Neural progenitor cell (in vitro differentiated cells): ENCODE data around the gene RCC2. TPM values are rescaled to one million over a fixed set of nuclear protein-coding genes. Genes with fewer than 3 reads are reported as not detected.

Experiments used
- DNase-seq: peaks from one replicate; pipeline ENCODE4 v3.0.0-alpha.2; 2016; ENCODE audit warnings: low spot score
- H2AFZ ChIP-seq: fragments of 200-600 bp; sonication (generic); replicated peaks from 2 replicates; pipeline ENCODE4 v1.6.1; 2016; ENCODE audit warnings: antibody characterized with exemption
- H3F3A ChIP-seq: fragments of 200-600 bp; sonication (generic); 2 replicates; pipeline ENCODE4 v1.6.1; 2016; ENCODE audit warnings: antibody characterized with exemption, low read depth
- H3K27ac ChIP-seq: fragments of 200-600 bp; sonication (generic); 2 replicates; pipeline ENCODE4 v1.5.1; 2016; ENCODE audit warnings: mild to moderate bottlenecking
- H3K27me3 ChIP-seq: fragments of 200-600 bp; sonication (generic); 2 replicates; pipeline ENCODE4 v1.6.1; 2016; ENCODE audit warnings: mild to moderate bottlenecking, moderate library complexity
- H3K36me3 ChIP-seq: fragments of 200-600 bp; sonication (generic); 2 replicates; pipeline ENCODE4 v1.5.1; 2016
- H3K4me1 ChIP-seq: fragments of 200-600 bp; sonication (generic); 2 replicates; pipeline ENCODE4 v1.6.1; 2016; ENCODE audit warnings: mixed run types
- H3K4me2 ChIP-seq: fragments of 200-600 bp; sonication (generic); 2 replicates; pipeline ENCODE4 v1.6.1; 2016
- H3K4me3 ChIP-seq: fragments of 200-600 bp; sonication (generic); 2 replicates; pipeline ENCODE4 v1.5.1; 2016
- H3K79me2 ChIP-seq: fragments of 200-600 bp; sonication (generic); 2 replicates; pipeline ENCODE4 v1.6.1; 2016; ENCODE audit warnings: low read depth
- H3K9ac ChIP-seq: fragments of 200-600 bp; sonication (generic); 2 replicates; pipeline ENCODE4 v1.6.1; 2016
- H3K9me3 ChIP-seq: fragments of 200-600 bp; sonication (generic); 2 replicates; pipeline ENCODE4 v1.5.1; 2016; ENCODE audit warnings: low read depth
- H4K20me1 ChIP-seq: fragments of 200-600 bp; sonication (generic); 2 replicates; pipeline ENCODE4 v1.6.1; 2016; ENCODE audit warnings: low read depth
- H3K27ac Mint-ChIP-seq: 3 replicates; pipeline ENCODE4 v1.8.0; 2021; ENCODE audit warnings: mixed read lengths
- H3K27me3 Mint-ChIP-seq: 2 replicates; pipeline ENCODE4 v1.8.0; 2022; ENCODE audit warnings: low read depth, mild to moderate bottlenecking, inconsistent platforms, moderate library complexity, mixed read lengths; ENCODE audit not compliant: insufficient read depth
- H3K36me3 Mint-ChIP-seq: 3 replicates; pipeline ENCODE4 v1.8.0; 2021; ENCODE audit warnings: mixed read lengths
- H3K4me1 Mint-ChIP-seq: 3 replicates; pipeline ENCODE4 v1.8.0; 2021; ENCODE audit warnings: mixed read lengths
- H3K4me3 Mint-ChIP-seq: 3 replicates; pipeline ENCODE4 v1.8.0; 2021; ENCODE audit warnings: mild to moderate bottlenecking, moderate library complexity, mixed read lengths
- H3K9me3 Mint-ChIP-seq: 3 replicates; pipeline ENCODE4 v1.8.0; 2020; ENCODE audit warnings: mixed read lengths
- EZH2 ChIP-seq: fragments of 200-600 bp; sonication (generic); IDR thresholded peaks from 2 replicates; pipeline ENCODE4 v1.6.1; 2017; ENCODE audit warnings: antibody characterized with exemption, mild to moderate bottlenecking, moderate library complexity
- EZH2phosphoT487 ChIP-seq: fragments of 200-600 bp; sonication (generic); IDR thresholded peaks from 2 replicates; pipeline ENCODE4 v1.6.1; 2017; ENCODE audit warnings: antibody characterized with exemption
- total RNA-seq: library from RNA; depleted of rRNA; stranded (reverse); fragments of >200 nt; gene quantifications from 2 replicates; pipeline ENCODE4 v1.2.3, GENCODE V29; 2015; ENCODE audit warnings: low replicate concordance
- TF ChIP-seq, protein P1 (sequence below): fragments of 200-600 bp; sonication (generic); IDR thresholded peaks from 2 replicates; pipeline ENCODE4 v1.5.1; 2017; ENCODE audit warnings: antibody characterized with exemption, mild to moderate bottlenecking

RCC2 gene
- total RNA-seq, 1 donor from 2014 or later = 126 TPM

DNA sequence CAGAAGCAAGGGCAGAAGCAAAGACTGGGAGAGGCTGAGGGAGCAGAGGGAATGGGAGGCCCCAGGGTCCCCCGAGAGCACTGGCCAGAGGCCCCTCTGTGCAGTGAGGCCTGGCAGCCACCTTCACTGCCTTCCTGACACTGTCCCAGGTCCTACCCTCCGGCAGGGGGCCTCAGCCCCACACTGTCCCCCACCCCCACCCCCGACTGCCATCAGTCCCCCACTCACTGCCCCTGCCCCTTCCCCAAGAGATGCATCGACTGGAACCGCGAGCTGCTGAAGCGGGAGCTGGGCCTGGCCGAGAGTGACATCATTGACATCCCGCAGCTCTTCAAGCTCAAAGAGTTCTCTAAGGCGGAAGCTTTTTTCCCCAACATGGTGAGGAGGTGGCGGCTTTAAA lies 80.4 kb downstream of the RCC2 start:
- no peaks in the 10 kb centered on the region for H3K79me2 ChIP-seq
- peak overlapping the region; percentile 65 for H2AFZ ChIP-seq
- peak; percentile 46 for DNase-seq

DNA sequence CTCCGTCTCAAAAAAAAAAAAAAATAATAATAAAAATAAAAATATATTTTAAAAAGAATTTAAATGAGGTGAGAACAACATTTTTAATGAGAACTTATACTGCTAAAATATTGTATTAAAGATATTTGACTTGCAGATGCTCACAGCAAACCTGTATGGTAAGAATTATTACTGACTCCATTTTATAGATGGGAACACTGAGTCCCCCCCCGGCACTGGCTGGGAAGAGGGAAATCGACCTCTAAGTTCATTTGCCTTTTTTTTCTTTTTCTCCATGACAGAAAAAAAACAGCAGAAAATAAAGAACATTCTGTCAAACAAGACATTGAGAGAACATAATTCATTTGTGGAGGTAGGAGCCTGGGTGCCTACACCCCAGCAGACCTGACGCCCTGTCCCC lies 80.9 kb downstream of the RCC2 start:
- H3K9me3 Mint-ChIP-seq = no peaks in the 10 kb centered on the region
- H3F3A ChIP-seq = no peaks in the 10 kb centered on the region
- no peak overlapping the region for H3K4me3 ChIP-seq
- H3K79me2 ChIP-seq = no peaks in the 10 kb centered on the region
- TF ChIP-seq, protein P1, sequence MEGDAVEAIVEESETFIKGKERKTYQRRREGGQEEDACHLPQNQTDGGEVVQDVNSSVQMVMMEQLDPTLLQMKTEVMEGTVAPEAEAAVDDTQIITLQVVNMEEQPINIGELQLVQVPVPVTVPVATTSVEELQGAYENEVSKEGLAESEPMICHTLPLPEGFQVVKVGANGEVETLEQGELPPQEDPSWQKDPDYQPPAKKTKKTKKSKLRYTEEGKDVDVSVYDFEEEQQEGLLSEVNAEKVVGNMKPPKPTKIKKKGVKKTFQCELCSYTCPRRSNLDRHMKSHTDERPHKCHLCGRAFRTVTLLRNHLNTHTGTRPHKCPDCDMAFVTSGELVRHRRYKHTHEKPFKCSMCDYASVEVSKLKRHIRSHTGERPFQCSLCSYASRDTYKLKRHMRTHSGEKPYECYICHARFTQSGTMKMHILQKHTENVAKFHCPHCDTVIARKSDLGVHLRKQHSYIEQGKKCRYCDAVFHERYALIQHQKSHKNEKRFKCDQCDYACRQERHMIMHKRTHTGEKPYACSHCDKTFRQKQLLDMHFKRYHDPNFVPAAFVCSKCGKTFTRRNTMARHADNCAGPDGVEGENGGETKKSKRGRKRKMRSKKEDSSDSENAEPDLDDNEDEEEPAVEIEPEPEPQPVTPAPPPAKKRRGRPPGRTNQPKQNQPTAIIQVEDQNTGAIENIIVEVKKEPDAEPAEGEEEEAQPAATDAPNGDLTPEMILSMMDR = no peak
- TF ChIP-seq EZH2 (no peak), EZH2phosphoT487 (no peak)
- no peak for DNase-seq
- no peak overlapping the region for H2AFZ ChIP-seq
- no peaks in the 10 kb centered on the region for H3K36me3 ChIP-seq
- H3K36me3 Mint-ChIP-seq = no peaks in the 10 kb centered on the region
- H3K4me1 Mint-ChIP-seq = peaks cover 3% of the 10 kb centered on the region
- H3K4me3 Mint-ChIP-seq = no peak overlapping the region
- peak overlapping the region; percentile 91 for H3K27ac Mint-ChIP-seq
- H3K4me2 ChIP-seq = no peak overlapping the region
- H4K20me1 ChIP-seq = no peaks in the 10 kb centered on the region
- no peaks in the 10 kb centered on the region for H3K27me3 ChIP-seq
- no peak overlapping the region for H3K9ac ChIP-seq
- H3K4me1 ChIP-seq = no peaks in the 10 kb centered on the region
- H3K27me3 Mint-ChIP-seq = peaks cover 10% of the 10 kb centered on the region
- no peak overlapping the region for H3K27ac ChIP-seq
- no peaks in the 10 kb centered on the region for H3K9me3 ChIP-seq

More for the DNA sequence above, 80.4 kb downstream of the RCC2 start:
- no peak overlapping the region for H3K4me2 ChIP-seq
- Mint-ChIP-seq H3K27me3 (peaks cover 9% of the 10 kb centered on the region), H3K9me3 (no peaks in the 10 kb centered on the region), H3K27ac (peak overlapping the region; percentile 91), H3K4me3 (no peak overlapping the region), H3K4me1 (peaks cover 3% of the 10 kb centered on the region), H3K36me3 (no peaks in the 10 kb centered on the region)
- no peak for TF ChIP-seq EZH2phosphoT487
- TF ChIP-seq, protein P1 = peak; percentile 3
- no peaks in the 10 kb centered on the region for H3F3A ChIP-seq
- no peak overlapping the region for H3K4me3 ChIP-seq
- no peak overlapping the region for H3K27ac ChIP-seq
- no peaks in the 10 kb centered on the region for H3K36me3 ChIP-seq
- no peaks in the 10 kb centered on the region for H3K27me3 ChIP-seq
- no peak overlapping the region for H3K9ac ChIP-seq
- no peaks in the 10 kb centered on the region for H4K20me1 ChIP-seq
- H3K9me3 ChIP-seq = no peaks in the 10 kb centered on the region
- no peaks in the 10 kb centered on the region for H3K4me1 ChIP-seq

Other genes starting within 250 kb of the RCC2 start
- gene PADI1, start 234.5 kb downstream of the RCC2 start, total RNA-seq = 0.09 and 0.25 TPM in 2 replicates
- gene PADI3, start 190.6 kb downstream of the RCC2 start, total RNA-seq = 1.0 and 2.0 TPM in 2 replicates
- not detected in 2 replicates for gene PADI4, start 131.5 kb downstream of the RCC2 start, total RNA-seq
- not detected in 2 replicates for gene PADI6, start 67.5 kb downstream of the RCC2 start, total RNA-seq
- gene ARHGEF10L, start 100.0 kb upstream of the RCC2 start, total RNA-seq = 20.3 and 29.4 TPM in 2 replicates